Caco-2 (cell line): ENCODE data around the gene ST3GAL3. TPM values are rescaled to one million over a fixed set of nuclear protein-coding genes. Genes with fewer than 3 reads are reported as not detected.

ENCODE experiments used
- BruUV-seq: library from RNA; stranded (reverse); fragments of 400-500 nt; replicated peaks from 2 replicates; lab custom pipeline; 2021; lab: Mats Ljungman, UMichigan
- CTCF ChIA-PET: fragments of 300-600 bp; sonication (Branson Sonifier 250); formaldehyde crosslinking; loops from one replicate; lab custom pipeline; 2022; ENCODE audit warnings: antibody characterized with exemption; lab: Charles Lee
- POLR2A ChIA-PET: fragments of 300-600 bp; sonication (Branson Sonifier 250); formaldehyde crosslinking; loops from one replicate; lab custom pipeline; 2022; ENCODE audit warnings: antibody characterized with exemption; lab: Charles Lee
- DNase-seq, 2 experiments: peaks; one replicate each; pipeline versions ENCODE4 v3.0.0 to v3.0.0-alpha.2; 2020 to 2022
- H3K27me3 ChIP-seq: replicated peaks from 2 replicates; pipeline ENCODE4 v1.6.0; 2011; ENCODE audit warnings: low read length; ENCODE audit not compliant: control insufficient read depth, insufficient read depth
- H3K36me3 ChIP-seq: 2 replicates; pipeline ENCODE4 v1.5.1; 2011; ENCODE audit warnings: low read length; ENCODE audit not compliant: control insufficient read depth, insufficient read depth
- H3K4me1 ChIP-seq: fragments of 250-450 bp; sonication (Bioruptor Pico); 2 replicates; pipeline ENCODE4 v1.5.1; 2020; ENCODE audit warnings: mild to moderate bottlenecking
- H3K4me3 ChIP-seq: 2 replicates; pipeline ENCODE4 v1.5.1; 2011; ENCODE audit warnings: low read depth, mild to moderate bottlenecking, control low read depth, low read length
- H3K9me3 ChIP-seq: fragments of 250-450 bp; sonication (Bioruptor Pico); 2 replicates; pipeline ENCODE4 v1.5.1; 2020; ENCODE audit warnings: mild to moderate bottlenecking, moderate library complexity
- H3K27ac Mint-ChIP-seq: one replicate; pipeline ENCODE4 v1.8.0; 2022; ENCODE audit warnings: mixed read lengths; ENCODE audit not compliant: unreplicated experiment
- H3K27me3 Mint-ChIP-seq: one replicate; pipeline ENCODE4 v1.8.0; 2022; ENCODE audit warnings: mixed read lengths; ENCODE audit not compliant: insufficient read depth, unreplicated experiment
- H3K36me3 Mint-ChIP-seq: one replicate; pipeline ENCODE4 v1.8.0; 2022; ENCODE audit warnings: mild to moderate bottlenecking, mixed read lengths; ENCODE audit not compliant: insufficient read depth, unreplicated experiment
- H3K4me1 Mint-ChIP-seq: one replicate; pipeline ENCODE4 v1.8.0; 2022; ENCODE audit warnings: low read depth, mixed read lengths; ENCODE audit not compliant: unreplicated experiment
- H3K4me3 Mint-ChIP-seq: one replicate; pipeline ENCODE4 v1.8.0; 2022; ENCODE audit warnings: mild to moderate bottlenecking, moderate library complexity, mixed read lengths; ENCODE audit not compliant: unreplicated experiment
- H3K9me3 Mint-ChIP-seq: one replicate; pipeline ENCODE4 v1.8.0; 2022; ENCODE audit warnings: mixed read lengths; ENCODE audit not compliant: unreplicated experiment
- CTCF ChIP-seq, 2 experiments: fragments of 200-600 bp in 1 of 2; IDR thresholded peaks; 1 replicate in 1 of 2; 2 replicates in 1 of 2; pipeline versions ENCODE4 v1.5.1 to v1.8.0; 2011 to 2022; ENCODE audit warnings: antibody characterized with exemption in 1 of 2, control low read depth in 1 of 2, inconsistent platforms in 1 of 2, low read depth in 1 of 2, low read length in 1 of 2, mild to moderate bottlenecking in 1 of 2, moderate library complexity in 1 of 2; ENCODE audit not compliant: insufficient read depth in 1 of 2, severe bottlenecking in 1 of 2, unreplicated experiment in 1 of 2
- intact Hi-C: fragments of 100-400 bp; cut with micrococcal nuclease; formaldehyde crosslinking; loops from one replicate; pipeline ENCODE4 v1.10.0; 2022; ENCODE audit not compliant: unreplicated experiment
- total RNA-seq: library from RNA; stranded (reverse); gene quantifications from 2 replicates; pipeline ENCODE4 v1.2.3, GENCODE V29; 2022

The ST3GAL3 gene
- total RNA-seq, 1 experiment from 2014 or later: 5.6 TPM

DNA sequence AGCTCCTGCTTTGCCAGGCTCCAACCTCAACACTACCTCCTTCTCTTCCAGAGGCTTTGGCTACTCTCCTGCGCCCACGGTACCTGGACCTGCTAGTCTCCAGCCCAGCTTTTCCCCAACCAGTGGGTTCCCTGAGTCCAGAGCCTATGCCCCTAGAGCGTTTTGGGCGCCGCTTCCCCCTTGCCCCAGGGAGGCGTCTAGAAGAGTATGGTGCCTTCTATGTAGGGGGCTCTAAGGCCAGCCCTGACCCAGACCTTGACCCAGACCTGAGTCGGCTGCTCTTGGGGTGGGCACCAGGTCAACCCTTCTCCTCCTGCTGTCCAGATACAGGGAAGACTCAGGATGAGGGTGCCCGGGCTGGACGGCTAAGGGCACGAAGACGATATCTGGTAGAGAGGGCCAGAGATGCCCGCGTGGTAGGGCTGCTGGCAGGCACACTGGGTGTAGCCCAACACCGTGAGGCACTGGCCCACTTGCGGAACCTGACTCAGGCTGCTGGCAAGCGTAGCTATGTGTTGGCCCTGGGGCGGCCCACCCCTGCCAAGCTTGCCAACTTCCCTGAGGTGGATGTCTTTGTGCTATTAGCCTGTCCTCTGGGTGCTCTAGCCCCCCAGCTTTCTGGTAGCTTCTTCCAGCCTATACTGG is 264.1 kb downstream of the ST3GAL3 start:
- Mint-ChIP-seq H3K9me3 (no peaks in the 10 kb centered on the region), H3K27ac (no peak overlapping the region), H3K4me3 (peak overlapping the region; percentile 92), H3K27me3 (no peaks in the 10 kb centered on the region), H3K4me1 (peaks cover under 1% of the 10 kb centered on the region), H3K36me3 (peaks cover 18% of the 10 kb centered on the region)
- BruUV-seq: no TSS peak
- no peak for DNase-seq
- intact Hi-C loops: no loop called here
- Histone ChIP-seq H3K27me3 (no peaks in the 10 kb centered on the region), H3K9me3 (no peaks in the 10 kb centered on the region), H3K4me3 (no peak overlapping the region), H3K36me3 (peaks cover 1% of the 10 kb centered on the region; the same call in 1 of the 2 replicates), H3K4me1 (peaks cover 5% of the 10 kb centered on the region)
- ChIA-PET CTCF (no interaction called here), POLR2A (no interaction called here)
- TF ChIP-seq CTCF (IDR thresholded peaks at IDR 0.05; ENCODE audit: insufficient read depth in 1 of 2, low read depth in 1 of 2, low read length in 1 of 2, severe bottlenecking in 1 of 2, unreplicated experiment in 1 of 2): no peak

- no TSS peak for BruUV-seq
- Mint-ChIP-seq H3K36me3 (peaks cover 40% of the 10 kb centered on the region), H3K27ac (peak overlapping the region; percentile 88), H3K4me1 (peaks cover 17% of the 10 kb centered on the region), H3K27me3 (no peaks in the 10 kb centered on the region), H3K4me3 (peak overlapping the region; percentile 91), H3K9me3 (no peaks in the 10 kb centered on the region)
- Histone ChIP-seq H3K4me3 (peak overlapping the region; percentile 96), H3K36me3 (peaks cover 4% of the 10 kb centered on the region), H3K27me3 (no peaks in the 10 kb centered on the region), H3K9me3 (no peaks in the 10 kb centered on the region), H3K4me1 (peaks cover 17% of the 10 kb centered on the region)
- intact Hi-C loops: loop anchor here (2.0 kb wide), 1 partner anchor 17 kb away; the partner anchor contains the start of gene CCDC24
- POLR2A ChIA-PET: no interaction called here
- peak in 1 of 2 experiments; percentile 19 for DNase-seq
- CTCF ChIA-PET: no interaction called here
- no peak for TF ChIP-seq CTCF (IDR thresholded peaks at IDR 0.05; ENCODE audit: insufficient read depth in 1 of 2, low read depth in 1 of 2, low read length in 1 of 2, severe bottlenecking in 1 of 2, unreplicated experiment in 1 of 2)
Measured at GRCh38 chr1:43973981-43974442, 266.7 kb downstream of the ST3GAL3 start.

DNA sequence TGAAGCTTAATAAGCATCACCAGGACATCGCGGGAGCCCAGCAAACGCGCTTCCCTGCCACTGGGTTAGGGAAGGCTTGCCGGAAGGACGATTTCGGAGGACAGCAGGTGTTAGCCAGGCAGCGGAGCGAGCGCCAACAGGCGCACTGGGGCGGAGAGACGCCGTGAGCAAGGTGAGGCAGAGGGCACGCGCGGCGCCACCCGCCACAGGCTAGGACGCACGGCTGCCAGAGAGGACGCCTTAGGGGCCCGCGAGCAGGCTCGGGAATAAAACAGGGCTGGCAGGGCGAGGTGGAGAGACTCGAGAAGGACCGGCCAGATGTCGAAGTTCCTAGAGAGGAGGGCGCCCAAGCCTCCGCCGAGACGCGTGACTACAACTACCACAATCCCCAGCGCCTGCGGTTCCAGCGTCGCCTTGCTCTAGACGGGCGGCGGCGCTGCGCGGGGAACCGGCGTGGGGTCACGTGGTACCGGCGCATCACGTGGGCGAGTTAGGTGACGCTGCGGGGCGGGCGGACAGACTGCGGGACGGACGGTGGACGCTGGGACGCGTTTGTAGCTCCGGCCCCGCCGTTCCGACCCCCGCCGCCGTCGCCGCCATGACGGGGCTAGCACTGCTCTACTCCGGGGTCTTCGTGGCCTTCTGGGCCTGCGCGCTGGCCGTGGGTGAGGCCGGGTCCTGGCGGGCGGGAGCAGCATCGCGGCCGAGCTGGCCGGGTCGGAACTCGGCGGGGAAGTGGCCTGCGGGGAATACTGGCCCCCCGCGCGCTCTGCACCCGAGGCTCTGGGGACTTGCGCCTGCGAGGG is 267.3 kb downstream of the ST3GAL3 start, which contains the start of gene ATP6V0B:
TSS of gene ATP6V0B (plus strand) at position 518 of the 806 bp plus-strand sequence. CDS start at position 599, 81 bp downstream.
- peaks cover 17% of the 10 kb centered on the region for H3K4me1 Mint-ChIP-seq
- no peaks in the 10 kb centered on the region for H3K27me3 ChIP-seq
- H3K36me3 Mint-ChIP-seq: peaks cover 40% of the 10 kb centered on the region
- peaks cover 4% of the 10 kb centered on the region for H3K36me3 ChIP-seq
- H3K9me3 ChIP-seq: no peaks in the 10 kb centered on the region
- H3K4me1 ChIP-seq: peaks cover 17% of the 10 kb centered on the region
- ChIA-PET CTCF (interaction anchor here (0.6 to 0.7 kb wide), 2 partner anchors 40 to 78 kb away, joined by 4 to 6 read pairs; no protein-coding TSS in a partner anchor), POLR2A (interaction anchor here (0.6 to 0.9 kb wide), 2 partner anchors 325 to 657 kb away, joined by 3 to 8 read pairs; partner anchors contain the start of gene KDM4A)
- TF ChIP-seq CTCF (IDR thresholded peaks at IDR 0.05; ENCODE audit: insufficient read depth in 1 of 2, low read depth in 1 of 2, low read length in 1 of 2, severe bottlenecking in 1 of 2, unreplicated experiment in 1 of 2): peak in 1 of 2 experiments; percentile 23
- no peaks in the 10 kb centered on the region for H3K9me3 Mint-ChIP-seq
- H3K27me3 Mint-ChIP-seq: no peaks in the 10 kb centered on the region
- BruUV-seq: no TSS peak
- H3K4me3 Mint-ChIP-seq: peak within 1 kb of the TSS; percentile 91
- peak within 1 kb of the TSS; percentile 88 for H3K27ac Mint-ChIP-seq
- DNase-seq: peak; percentile 91 to 93
- peak within 1 kb of the TSS; percentile 96 for H3K4me3 ChIP-seq
- intact Hi-C loops: loop anchor here (2.0 kb wide), 1 partner anchor 16 kb away; the partner anchor contains the start of gene CCDC24
